ENCODE measurements around the gene GNPNAT1.
"Not testable (repeated sequence)": the region's sequence is repeated elsewhere in the genome, so short reads cannot be mapped to it uniquely, and the experiment has no call there.

Gene GNPNAT1

GRCh38 chr14:52789118-52789517 lies 2.3 kb downstream of the GNPNAT1 start:
- no peak for DNase-seq

GRCh38 chr14:52786887-52787286 lies 4.5 kb downstream of the GNPNAT1 start:
- DNase-seq: no peak

- DNase-seq: no peak
Observed at GRCh38 chr14:52783206-52783605, 8.2 kb downstream of the GNPNAT1 start.

- DNase-seq: no peak
Observed at GRCh38 chr14:52781629-52782028, 9.8 kb downstream of the GNPNAT1 start.

- DNase-seq: no peak
Observed at GRCh38 chr14:52780893-52781292, 10.5 kb downstream of the GNPNAT1 start.

- no peak for DNase-seq
Observed at GRCh38 chr14:52778702-52779101, 12.7 kb downstream of the GNPNAT1 start.

GRCh38 chr14:52776816-52777215 lies 14.6 kb downstream of the GNPNAT1 start:
- peak; percentile 34 for DNase-seq

- no peak for DNase-seq
Observed at GRCh38 chr14:52769887-52770286, 21.5 kb downstream of the GNPNAT1 start.

- DNase-seq: no peak
Observed at GRCh38 chr14:52767058-52767833, 24.2 kb downstream of the GNPNAT1 start.

GRCh38 chr14:52762923-52763322 lies 28.5 kb downstream of the GNPNAT1 start:
- not testable (repeated sequence) for DNase-seq

- DNase-seq: no peak
Observed at GRCh38 chr14:52759145-52759544, 32.3 kb downstream of the GNPNAT1 start.

GRCh38 chr14:52755607-52756316 lies 35.6 kb downstream of the GNPNAT1 start:
- DNase-seq: no peak

- no peak for DNase-seq
Observed at GRCh38 chr14:52748647-52749292, 42.6 kb downstream of the GNPNAT1 start.

GRCh38 chr14:52741865-52742264 lies 49.5 kb downstream of the GNPNAT1 start:
- DNase-seq: peak; percentile 55

- DNase-seq: no peak
Observed at GRCh38 chr14:52740751-52741150, 50.7 kb downstream of the GNPNAT1 start.

GRCh38 chr14:52738409-52738808 lies 53.0 kb downstream of the GNPNAT1 start:
- DNase-seq: peak; percentile 24

- DNase-seq: no peak
Observed at GRCh38 chr14:52735921-52736489, 55.4 kb downstream of the GNPNAT1 start.

GRCh38 chr14:52733824-52734223 lies 57.6 kb downstream of the GNPNAT1 start:
- no peak for DNase-seq

- DNase-seq: no peak
Observed at GRCh38 chr14:52730709-52731111, 60.7 kb downstream of the GNPNAT1 start.

- peak; percentile 97 for DNase-seq
Observed at GRCh38 chr14:52729925-52730708, 61.3 kb downstream of the GNPNAT1 start, which contains the start of gene STYX. TSS of gene STYX (plus strand) at chr14:52730166. CDS start at chr14:52730475, 309 bp downstream.

- no peak for DNase-seq
Observed at GRCh38 chr14:52729585-52729924, 61.9 kb downstream of the GNPNAT1 start.

GRCh38 chr14:52729035-52729434 lies 62.4 kb downstream of the GNPNAT1 start:
- DNase-seq: not testable (repeated sequence)

GRCh38 chr14:52727509-52727908 lies 63.9 kb downstream of the GNPNAT1 start:
- not testable (repeated sequence) for DNase-seq
